ENCODE data around the gene SLC5A11.

Gene SLC5A11

GRCh38 chr16:24845726-24846547 is at the start of gene SLC5A11:
TSS of gene SLC5A11 (plus strand) at chr16:24845963. CDS start at chr16:24858644, 12,681 bp downstream.
- TF ChIP-seq CTCF (IDR thresholded peaks at IDR 0.05), result no peak

GRCh38 chr16:24800586-24800985 is 45.2 kb upstream of the SLC5A11 start:
- TF ChIP-seq CTCF (IDR thresholded peaks at IDR 0.05), result peak; percentile 76

- TF ChIP-seq CTCF (IDR thresholded peaks at IDR 0.05), result no peak
Observed at GRCh38 chr16:24801761-24802302, 43.9 kb upstream of the SLC5A11 start.

- no peak for TF ChIP-seq CTCF (IDR thresholded peaks at IDR 0.05)
Observed at GRCh38 chr16:24805484-24805883, 40.3 kb upstream of the SLC5A11 start.

GRCh38 chr16:24807301-24807700 is 38.5 kb upstream of the SLC5A11 start:
- no peak for TF ChIP-seq CTCF (IDR thresholded peaks at IDR 0.05)

- no peak for TF ChIP-seq CTCF (IDR thresholded peaks at IDR 0.05)
Observed at GRCh38 chr16:24810951-24811843, 34.6 kb upstream of the SLC5A11 start.

- no peak for TF ChIP-seq CTCF (IDR thresholded peaks at IDR 0.05)
Observed at GRCh38 chr16:24815021-24815420, 30.7 kb upstream of the SLC5A11 start.

All from LNCAP (cell line).